B cell (primary cell): ENCODE results near the gene AP4M1. TPM values are rescaled to one million over a fixed set of nuclear protein-coding genes. Genes with fewer than 3 reads are reported as not detected.

Experiments used
- ATAC-seq: fragments of 200-7000 bp; cut with Tn5 transposase; one replicate; pipeline ENCODE4 v1.10.0; 2021; ENCODE audit warnings: low read depth, mild to moderate bottlenecking, moderate number of reproducible peaks, moderate library complexity
- CTCF ChIA-PET: fragments of 350-600 bp; sonication (Branson Sonifier 250); formaldehyde crosslinking; loops from one replicate; lab custom pipeline; 2021; ENCODE audit warnings: antibody characterized with exemption, inconsistent platforms; lab: Charles Lee
- POLR2A ChIA-PET: fragments of 350-600 bp; sonication (Branson Sonifier 250); formaldehyde crosslinking; loops from one replicate; lab custom pipeline; 2021; ENCODE audit warnings: antibody characterized with exemption; lab: Charles Lee
- DNase-seq: peaks from one replicate; pipeline ENCODE4 v3.0.0; 2013
- H2AFZ ChIP-seq: 2 replicates; pipeline ENCODE4 v1.6.1; 2012; ENCODE audit warnings: mild to moderate bottlenecking, low read depth, low read length; ENCODE audit not compliant: insufficient read depth, poor library complexity, severe bottlenecking
- H3K27ac ChIP-seq, 2 donors: 1 replicate in 1 of 2; 2 replicates in 1 of 2; pipeline ENCODE4 v1.5.1; 2012 to 2013; ENCODE audit warnings: low read length in 2 of 2, mild to moderate bottlenecking in 2 of 2, moderate library complexity in 1 of 2
- H3K27me3 ChIP-seq, 4 experiments: fragments of 200-600 bp in 1 of 4; sonication (generic) in 1 of 4; replicated peaks in 1 of 4; 1 replicate in 2 of 4; 2 replicates in 2 of 4; pipeline versions ENCODE4 v1.6.1 to v1.7.0; 2013 to 2016; ENCODE audit warnings: low read length in 3 of 4, mild to moderate bottlenecking in 2 of 4, mixed read lengths in 1 of 4, moderate library complexity in 1 of 4; ENCODE audit not compliant: insufficient read depth in 4 of 4, control insufficient read depth in 3 of 4; ENCODE audit errors: control extremely low read depth in 1 of 4
- H3K36me3 ChIP-seq, 2 experiments: replicated peaks in 1 of 2; 1 replicate in 1 of 2; 2 replicates in 1 of 2; pipeline versions ENCODE4 v1.6.1 to v1.7.1; 2013; ENCODE audit warnings: low read length in 1 of 2; ENCODE audit not compliant: insufficient read depth in 2 of 2, control insufficient read depth in 1 of 2; ENCODE audit errors: control extremely low read depth in 1 of 2, extremely low read depth in 1 of 2
- H3K4me1 ChIP-seq, 2 donors: fragments of 200-600 bp in 1 of 2; sonication (generic) in 1 of 2; 1 replicate in 1 of 2; 2 replicates in 1 of 2; pipeline versions ENCODE4 v1.5.1 to v1.6.1; 2013 to 2017; ENCODE audit warnings: low read length in 2 of 2; ENCODE audit not compliant: control insufficient read depth in 2 of 2, insufficient read depth in 2 of 2
- H3K4me2 ChIP-seq: replicated peaks from 2 replicates; pipeline ENCODE3; 2012; ENCODE audit warnings: mild to moderate bottlenecking, low read depth, low read length; ENCODE audit not compliant: poor library complexity, severe bottlenecking
- H3K4me3 ChIP-seq, 5 experiments: fragments of 200-600 bp in 1 of 5; sonication (generic) in 1 of 5; 1 replicate in 3 of 5; 2 replicates in 2 of 5; pipeline versions ENCODE4 v1.5.1 to v1.7.0; 2011 to 2016; ENCODE audit warnings: low read length in 4 of 5, mild to moderate bottlenecking in 4 of 5, low read depth in 2 of 5, control low read depth in 1 of 5, moderate library complexity in 1 of 5; ENCODE audit not compliant: insufficient read depth in 1 of 5; ENCODE audit errors: control extremely low read depth in 1 of 5, extremely low read depth in 1 of 5
- H3K79me2 ChIP-seq: fragments of 200-600 bp; sonication (generic); one replicate; pipeline ENCODE4 v1.6.0; 2016; ENCODE audit warnings: low read length; ENCODE audit not compliant: control insufficient read depth, insufficient read depth
- H3K9ac ChIP-seq: fragments of 200-600 bp; sonication (generic); 2 replicates; pipeline ENCODE4 v1.6.1; 2017; ENCODE audit warnings: mild to moderate bottlenecking, low read length, moderate library complexity
- H3K9me3 ChIP-seq, 3 donors: one replicate each; pipeline versions ENCODE4 v1.6.1 to v1.7.1; 2013; ENCODE audit warnings: low read length in 2 of 3; ENCODE audit not compliant: control insufficient read depth in 2 of 3, insufficient read depth in 1 of 3; ENCODE audit errors: control extremely low read depth in 1 of 3
- H4K20me1 ChIP-seq: 2 replicates; pipeline ENCODE4 v1.6.0; 2012; ENCODE audit warnings: mild to moderate bottlenecking, low read length; ENCODE audit not compliant: insufficient read depth, control insufficient read depth, poor library complexity, severe bottlenecking
- H3K27ac Mint-ChIP-seq: one replicate; pipeline ENCODE4 v1.8.0; 2021; ENCODE audit warnings: mixed read lengths
- H3K27me3 Mint-ChIP-seq: one replicate; pipeline ENCODE4 v1.8.0; 2021; ENCODE audit warnings: mixed read lengths
- H3K4me1 Mint-ChIP-seq: one replicate; pipeline ENCODE4 v1.8.0; 2021; ENCODE audit warnings: mixed read lengths
- H3K4me3 Mint-ChIP-seq: one replicate; pipeline ENCODE4 v1.8.0; 2021; ENCODE audit warnings: mixed read lengths
- H3K9me3 Mint-ChIP-seq: one replicate; pipeline ENCODE4 v1.8.0; 2022; ENCODE audit warnings: mixed read lengths; ENCODE audit not compliant: insufficient read depth
- CTCF ChIP-seq: fragments of 200-600 bp; IDR thresholded peaks from one replicate; pipeline ENCODE4 v1.8.0; 2022; ENCODE audit warnings: antibody characterized with exemption, mild to moderate bottlenecking
- EZH2 ChIP-seq: IDR thresholded peaks from 2 replicates; pipeline ENCODE4 v1.6.1; 2012; ENCODE audit warnings: borderline replicate concordance, low read depth, mild to moderate bottlenecking, moderate library complexity, low read length; ENCODE audit not compliant: insufficient read depth, poor library complexity, severe bottlenecking
- WGBS: methylation state at CpG from one replicate; pipeline ENCODE4 v1.1.5; 2013; ENCODE audit warnings: missing lambda C conversion rate; ENCODE audit not compliant: insufficient coverage; 5-methylcytosine and 5-hydroxymethylcytosine counted together
- intact Hi-C: fragments of 100-400 bp; cut with micrococcal nuclease; formaldehyde crosslinking; loops from one replicate; pipeline ENCODE4 v1.10.0; 2022
- polyA plus RNA-seq: library from polyadenylated mRNA; depleted of rRNA; stranded (reverse); fragments of >200 nt; gene quantifications from 2 replicates; pipeline ENCODE4 v1.2.3, GENCODE V29; 2012
- total RNA-seq, 2 donors: library from RNA; stranded (reverse); fragments of 120-200 nt in 1 of 2; gene quantifications; 1 replicate in 1 of 2; 2 replicates in 1 of 2; pipeline versions ENCODE4 v1.2.3 to v1.2.4, GENCODE V29; 2013 to 2022

The AP4M1 gene
- total and polyA plus RNA-seq, 2 donors (not counting 1 experiment from before 2014, with no cell fraction given): 9.0 to 17.6 TPM

GRCh38 chr7:100063376-100063775 is 38.1 kb upstream of the AP4M1 start:
- no peak for DNase-seq
- ChIA-PET POLR2A (no interaction called here), CTCF (interaction anchor here (0.6 to 1.3 kb wide), 2 partner anchors 36 to 69 kb away, joined by 3 read pairs; no protein-coding TSS in a partner anchor)
- Histone ChIP-seq H3K27me3 (no peaks in the 10 kb centered on the region), H3K36me3 (peaks cover 0 to 16% of the 10 kb centered on the region in 2 experiments), H2AFZ (no peak overlapping the region), H3K9me3 (no peaks in the 10 kb centered on the region), H3K4me2 (no peak overlapping the region), H3K4me3 (no peak overlapping the region), H3K9ac (no peak overlapping the region), H4K20me1 (no peaks in the 10 kb centered on the region), H3K79me2 (no peaks in the 10 kb centered on the region), H3K4me1 (peaks cover 0 to 9% of the 10 kb centered on the region in 2 donors), H3K27ac (no peak overlapping the region)
- TF ChIP-seq CTCF: no peak
- no peak for TF ChIP-seq EZH2
- intact Hi-C loops: no loop called here
- H3K9me3 Mint-ChIP-seq: no peaks in the 10 kb centered on the region
- 100% methylated on average over 3 of the region's 4 CpGs for WGBS
- H3K4me1 Mint-ChIP-seq: peaks cover 2% of the 10 kb centered on the region
- H3K27me3 Mint-ChIP-seq: no peaks in the 10 kb centered on the region
- no peak overlapping the region for H3K27ac Mint-ChIP-seq
- no peak overlapping the region for H3K4me3 Mint-ChIP-seq
- no peak for ATAC-seq

GRCh38 chr7:100064162-100064561 is 37.3 kb upstream of the AP4M1 start:
- POLR2A ChIA-PET: interaction anchor here (0.6 kb wide), 1 partner anchor 11 kb away, joined by 7 read pairs; no protein-coding TSS in a partner anchor
- WGBS: 95% methylated on average over 4 of the region's 9 CpGs
- H3K4me1 Mint-ChIP-seq: peaks cover 1% of the 10 kb centered on the region

More at GRCh38 chr7:100064162-100064561, 37.3 kb upstream of the AP4M1 start:
- H3K27me3 ChIP-seq: no peaks in the 10 kb centered on the region
- no peak overlapping the region for H3K27ac ChIP-seq
- H3K4me3 ChIP-seq: no peak overlapping the region
- H3K4me2 ChIP-seq: no peak overlapping the region
- Mint-ChIP-seq H3K9me3 (no peaks in the 10 kb centered on the region), H3K4me3 (no peak overlapping the region), H3K27me3 (no peaks in the 10 kb centered on the region), H3K27ac (no peak overlapping the region)
- TF ChIP-seq CTCF (no peak), EZH2 (no peak)
- intact Hi-C loops: no loop called here
- DNase-seq: no peak
- no peak overlapping the region for H2AFZ ChIP-seq
- H3K9ac ChIP-seq: no peak overlapping the region
- no peak for ATAC-seq
- peaks cover 0 to 2% (median 0%) of the 10 kb centered on the region in 3 donors for H3K9me3 ChIP-seq
- H4K20me1 ChIP-seq: no peaks in the 10 kb centered on the region
- peaks cover 0 to 8% of the 10 kb centered on the region in 2 experiments for H3K36me3 ChIP-seq
- CTCF ChIA-PET: interaction anchor here (0.6 to 1.3 kb wide), 2 partner anchors 35 to 70 kb away, joined by 3 read pairs; no protein-coding TSS in a partner anchor
- H3K4me1 ChIP-seq: peaks cover 0 to 6% of the 10 kb centered on the region in 2 donors
- no peaks in the 10 kb centered on the region for H3K79me2 ChIP-seq
